Brain microvascular endothelial cell (primary cell): ENCODE results near the gene ARMC12.

Source experiments
- DNase-seq: peaks from one replicate; pipeline ENCODE4 v3.0.0-alpha.2; 2020
- H3K27ac ChIP-seq: fragments of 250-450 bp; sonication (Bioruptor Pico); 2 replicates; pipeline ENCODE4 v1.5.1; 2020; ENCODE audit warnings: mild to moderate bottlenecking, moderate library complexity
- H3K27me3 ChIP-seq: fragments of 250-450 bp; sonication (Bioruptor Pico); replicated peaks from 2 replicates; pipeline ENCODE4 v1.5.1; 2020; ENCODE audit warnings: mild to moderate bottlenecking
- H3K36me3 ChIP-seq: fragments of 250-450 bp; sonication (Bioruptor Pico); replicated peaks from 2 replicates; pipeline ENCODE4 v1.5.1; 2020; ENCODE audit warnings: mild to moderate bottlenecking
- H3K4me3 ChIP-seq: 2 replicates; pipeline ENCODE4 v1.5.1; 2011; ENCODE audit warnings: low read depth, mild to moderate bottlenecking, control low read depth, low read length, moderate library complexity
- in situ Hi-C: cut with HindIII; loops from 2 replicates; pipeline ENCODE4 v1.10.0; 2017; ENCODE audit warnings: low sequenced_read_pairs, low pct_ligation_motif_present
- TF ChIP-seq, protein P1 (sequence below): IDR thresholded peaks from 2 replicates; pipeline ENCODE4 v1.5.1; 2011; ENCODE audit warnings: low read depth, mild to moderate bottlenecking, moderate library complexity, low read length, control low read depth, inconsistent platforms; ENCODE audit errors: missing control alignments

The ARMC12 gene

GRCh38 chr6:35716798-35717197 lies 20.0 kb upstream of the ARMC12 start:
- in situ Hi-C loops: no loop called here
- no peak overlapping the region for H3K4me3 ChIP-seq
- H3K27ac ChIP-seq: no peak overlapping the region
- no peaks in the 10 kb centered on the region for H3K27me3 ChIP-seq
- H3K36me3 ChIP-seq: no peaks in the 10 kb centered on the region
- TF ChIP-seq, protein P1, sequence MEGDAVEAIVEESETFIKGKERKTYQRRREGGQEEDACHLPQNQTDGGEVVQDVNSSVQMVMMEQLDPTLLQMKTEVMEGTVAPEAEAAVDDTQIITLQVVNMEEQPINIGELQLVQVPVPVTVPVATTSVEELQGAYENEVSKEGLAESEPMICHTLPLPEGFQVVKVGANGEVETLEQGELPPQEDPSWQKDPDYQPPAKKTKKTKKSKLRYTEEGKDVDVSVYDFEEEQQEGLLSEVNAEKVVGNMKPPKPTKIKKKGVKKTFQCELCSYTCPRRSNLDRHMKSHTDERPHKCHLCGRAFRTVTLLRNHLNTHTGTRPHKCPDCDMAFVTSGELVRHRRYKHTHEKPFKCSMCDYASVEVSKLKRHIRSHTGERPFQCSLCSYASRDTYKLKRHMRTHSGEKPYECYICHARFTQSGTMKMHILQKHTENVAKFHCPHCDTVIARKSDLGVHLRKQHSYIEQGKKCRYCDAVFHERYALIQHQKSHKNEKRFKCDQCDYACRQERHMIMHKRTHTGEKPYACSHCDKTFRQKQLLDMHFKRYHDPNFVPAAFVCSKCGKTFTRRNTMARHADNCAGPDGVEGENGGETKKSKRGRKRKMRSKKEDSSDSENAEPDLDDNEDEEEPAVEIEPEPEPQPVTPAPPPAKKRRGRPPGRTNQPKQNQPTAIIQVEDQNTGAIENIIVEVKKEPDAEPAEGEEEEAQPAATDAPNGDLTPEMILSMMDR: no peak
- no peak for DNase-seq

GRCh38 chr6:35717449-35718374 lies 19.1 kb upstream of the ARMC12 start:
- Histone ChIP-seq H3K4me3 (no peak overlapping the region), H3K27ac (no peak overlapping the region), H3K36me3 (no peaks in the 10 kb centered on the region), H3K27me3 (no peaks in the 10 kb centered on the region)
- DNase-seq: no peak
- TF ChIP-seq, protein P1: no peak
- in situ Hi-C loops: no loop called here

DNA sequence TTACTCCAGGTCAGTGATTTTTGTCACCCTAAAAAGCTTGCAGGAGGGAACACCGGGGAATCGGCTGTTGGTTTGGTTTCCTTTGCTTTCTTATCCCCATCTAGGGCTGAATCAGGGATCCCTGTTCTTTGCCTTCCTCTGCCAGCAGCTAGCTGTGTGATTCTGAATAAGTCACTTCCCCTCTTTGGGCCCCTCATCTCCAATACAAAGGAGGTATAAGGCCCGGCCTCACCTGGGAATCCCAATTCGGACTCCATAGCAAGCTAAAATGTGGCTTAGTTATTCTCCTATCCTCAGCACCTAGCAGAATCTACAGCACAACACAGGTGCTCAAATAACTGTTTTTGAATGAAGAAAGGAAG lies 18.5 kb upstream of the ARMC12 start:
- no peak overlapping the region for H3K27ac ChIP-seq
- H3K4me3 ChIP-seq: no peak overlapping the region

GRCh38 chr6:35718911-35719381 lies 17.9 kb upstream of the ARMC12 start:
- in situ Hi-C loops: no loop called here
- no peak overlapping the region for H3K4me3 ChIP-seq
- H3K27ac ChIP-seq: no peak overlapping the region
- H3K36me3 ChIP-seq: no peaks in the 10 kb centered on the region
- no peaks in the 10 kb centered on the region for H3K27me3 ChIP-seq
- DNase-seq: no peak
- TF ChIP-seq, protein P1: no peak

More for the DNA sequence above, 18.5 kb upstream of the ARMC12 start:
- Histone ChIP-seq H3K36me3 (no peaks in the 10 kb centered on the region), H3K27me3 (no peaks in the 10 kb centered on the region)
- in situ Hi-C loops: no loop called here
- TF ChIP-seq, protein P1: no peak
- no peak for DNase-seq

DNA sequence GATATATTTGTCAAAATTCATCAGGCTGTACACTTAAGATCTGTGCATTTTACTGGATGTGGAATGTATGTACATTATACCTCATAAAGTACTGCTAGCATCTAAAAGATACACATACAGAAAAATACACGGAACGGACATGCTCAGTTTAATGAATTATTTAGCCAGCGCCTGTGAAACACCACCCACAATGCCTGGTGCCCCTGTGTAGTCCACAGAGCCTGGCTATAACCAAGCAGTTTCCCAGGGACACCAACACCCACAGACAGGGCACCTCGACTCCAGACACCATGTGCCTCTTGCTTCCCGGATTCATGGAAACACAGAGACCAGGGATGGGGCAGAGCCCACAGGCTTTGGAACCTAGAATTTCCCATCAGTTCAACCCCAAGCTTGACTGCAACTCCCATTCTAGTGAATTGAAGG lies 17.4 kb upstream of the ARMC12 start:
- in situ Hi-C loops: no loop called here
- Histone ChIP-seq H3K4me3 (peak overlapping the region; percentile 42), H3K27me3 (no peaks in the 10 kb centered on the region), H3K27ac (peak overlapping the region; percentile 4), H3K36me3 (no peaks in the 10 kb centered on the region)
- DNase-seq: no peak
- TF ChIP-seq, protein P1: no peak
